HK-2 (cell line): ENCODE data around the gene FAM174C.
"Not testable (repeated sequence)": the region's sequence is repeated elsewhere in the genome, so short reads cannot be mapped to it uniquely, and the experiment has no call there.

Source experiments
- DNase-seq: peaks from one replicate; pipeline ENCODE4 v3.0.0-alpha.2; 2018; ENCODE audit not compliant: unreplicated experiment

The FAM174C gene

GRCh38 chr19:1300744-1301490, 25.6 kb downstream of the FAM174C start:
- DNase-seq: no peak

DNA sequence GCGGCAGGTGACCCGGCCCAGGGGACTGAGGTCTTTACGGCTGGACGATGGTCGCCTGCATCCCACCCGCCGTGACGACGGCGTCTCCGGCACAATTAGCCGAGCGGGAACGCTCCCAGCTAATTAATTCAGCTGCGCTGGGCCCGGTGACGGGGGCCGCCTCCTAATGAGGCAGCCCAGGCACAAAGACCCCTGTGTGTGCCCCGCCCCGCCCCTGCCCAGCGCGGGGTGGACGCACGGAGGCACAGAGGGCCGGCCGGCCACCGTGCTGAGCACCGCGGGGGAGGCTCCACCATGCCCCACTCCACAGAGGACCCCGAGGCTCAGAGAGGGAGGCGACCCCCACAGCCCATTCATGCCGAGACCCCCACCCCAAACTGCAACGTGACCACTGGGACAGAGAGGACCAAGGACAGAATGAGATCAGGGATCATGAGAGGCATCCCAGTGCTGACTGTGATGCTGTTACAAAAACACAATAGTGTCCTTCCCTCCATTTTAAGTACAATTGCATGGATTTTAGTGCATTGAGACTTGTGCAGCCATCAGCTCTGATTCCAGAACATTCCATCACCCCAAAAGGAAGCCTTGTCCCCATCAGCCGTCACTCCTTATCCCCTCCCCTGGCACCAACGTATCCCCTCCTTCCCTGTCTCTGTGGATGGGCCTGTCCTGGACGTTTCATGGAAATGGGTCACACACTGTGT, 27.4 kb downstream of the FAM174C start:
- DNase-seq: no peak

DNA sequence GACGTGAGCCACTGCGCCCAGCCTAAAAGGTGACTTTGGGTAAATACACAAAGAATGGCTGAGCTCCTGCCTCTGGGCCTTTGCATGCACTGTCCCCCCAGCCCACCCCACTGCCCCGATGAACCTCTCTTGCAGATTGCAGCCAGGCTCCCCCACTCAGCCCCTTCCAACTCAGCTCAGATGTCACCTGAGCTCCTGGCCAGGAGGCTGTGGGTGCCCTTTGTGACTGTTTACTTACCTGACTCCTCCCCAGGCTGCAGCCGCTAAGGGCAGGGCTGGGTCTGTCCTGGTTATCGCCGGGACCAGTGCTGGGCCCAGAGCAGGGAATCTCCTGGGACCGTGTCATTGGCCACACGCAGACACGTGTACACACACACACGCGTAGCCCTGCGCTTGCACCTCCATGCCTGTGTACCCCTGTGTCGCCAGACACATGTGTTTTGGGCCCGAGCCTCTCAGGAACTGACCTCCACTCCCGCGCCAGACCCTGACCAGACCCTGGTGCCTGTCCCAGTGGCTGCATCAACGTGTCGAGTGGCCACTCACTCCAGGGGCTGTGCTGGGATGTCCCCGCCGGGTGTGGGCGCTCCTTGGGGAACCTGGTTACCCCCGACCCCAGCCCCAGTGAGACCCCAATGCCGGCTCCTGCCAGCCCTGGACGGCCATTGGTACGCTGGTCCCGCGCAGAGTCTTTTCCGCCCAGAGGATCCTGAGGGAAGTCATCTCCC, 29.0 kb downstream of the FAM174C start:
- no peak for DNase-seq

DNA sequence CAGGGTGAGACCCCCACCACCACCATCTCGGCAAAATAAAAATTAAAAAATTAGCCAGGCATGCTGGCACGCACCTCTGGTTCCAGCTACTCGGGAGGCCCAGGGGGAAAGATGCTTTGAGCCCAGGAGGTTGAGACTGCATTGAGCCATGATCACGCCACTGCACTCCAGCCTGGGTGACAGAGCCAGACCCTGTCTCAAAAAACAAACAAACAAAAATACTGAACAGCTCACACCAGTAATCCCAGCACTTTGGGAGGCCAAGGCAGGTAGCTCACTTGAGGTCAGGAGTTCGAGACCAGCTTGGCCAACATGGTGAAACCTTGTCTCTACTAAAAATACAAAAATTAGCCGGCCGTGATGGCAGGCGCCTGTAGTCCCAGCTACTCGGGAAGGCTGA, 30.0 kb downstream of the FAM174C start:
- not testable (repeated sequence) for DNase-seq

DNA sequence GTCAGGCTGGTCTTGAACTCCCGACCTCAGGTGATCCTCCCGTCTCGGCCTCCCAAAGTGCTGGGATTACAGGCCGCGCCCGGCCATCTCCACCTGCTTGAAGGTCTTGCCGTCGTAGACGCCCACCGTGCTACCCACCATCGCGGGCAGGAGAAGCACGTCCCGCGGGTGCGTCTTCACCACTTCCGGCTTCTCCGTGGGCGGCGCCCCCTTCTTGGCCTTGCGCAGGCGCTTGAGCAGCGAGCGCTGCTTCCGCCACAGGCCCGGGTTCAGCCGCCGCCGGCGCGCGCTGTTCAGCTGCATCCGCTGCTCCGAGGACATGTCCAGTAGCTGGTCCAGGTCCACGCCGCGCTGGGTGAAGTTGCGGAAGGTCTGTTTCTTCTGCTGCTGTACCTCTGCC, 32.0 kb downstream of the FAM174C start:
- DNase-seq: no peak

DNA sequence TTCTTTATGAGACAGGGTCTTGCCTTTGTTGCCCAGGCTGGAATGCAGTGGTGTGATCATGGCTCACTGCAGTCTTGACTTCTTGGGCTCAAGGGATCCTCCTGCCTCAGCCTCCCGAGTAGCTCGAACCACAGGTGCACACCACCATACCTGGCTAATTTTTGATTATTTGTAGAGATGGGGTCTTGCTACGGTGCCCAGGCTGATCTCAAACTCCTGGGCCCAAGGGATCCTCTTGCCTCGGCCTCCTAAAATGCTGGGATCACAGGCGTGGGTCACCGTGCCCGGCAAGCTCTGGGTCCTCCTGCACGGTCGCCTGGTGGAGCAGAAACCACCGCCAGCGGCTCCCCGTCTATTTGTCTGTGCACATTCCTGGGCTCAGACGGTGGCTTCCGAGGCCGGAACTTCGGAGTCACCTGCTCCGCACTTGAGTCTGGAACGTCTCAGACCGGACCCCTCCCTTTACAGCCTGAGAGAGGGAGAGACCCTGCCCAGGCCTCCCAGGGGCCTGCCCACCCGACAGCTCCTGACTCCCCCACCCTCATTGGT, 32.5 kb downstream of the FAM174C start:
- DNase-seq: no peak

DNA sequence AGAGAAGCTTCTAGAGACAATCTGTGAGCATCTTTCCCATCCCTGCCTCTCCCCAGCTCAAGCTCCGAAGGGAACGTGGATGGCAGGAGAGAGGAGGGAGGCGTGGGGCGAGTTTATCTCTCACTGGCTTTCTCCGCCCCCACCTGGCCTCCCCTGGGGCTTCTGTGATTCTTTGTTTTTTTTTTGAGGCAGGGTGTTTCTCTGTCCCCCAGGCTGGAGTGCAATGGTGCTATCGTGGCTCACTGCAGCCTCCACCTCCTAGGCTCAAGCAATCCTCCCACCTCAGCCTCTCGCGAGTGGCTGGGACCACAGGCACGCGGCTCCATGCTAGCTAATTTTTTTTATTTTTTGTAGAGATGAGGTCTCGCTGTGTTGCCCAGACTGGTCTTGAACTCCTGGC, 33.4 kb downstream of the FAM174C start:
- no peak for DNase-seq

DNA sequence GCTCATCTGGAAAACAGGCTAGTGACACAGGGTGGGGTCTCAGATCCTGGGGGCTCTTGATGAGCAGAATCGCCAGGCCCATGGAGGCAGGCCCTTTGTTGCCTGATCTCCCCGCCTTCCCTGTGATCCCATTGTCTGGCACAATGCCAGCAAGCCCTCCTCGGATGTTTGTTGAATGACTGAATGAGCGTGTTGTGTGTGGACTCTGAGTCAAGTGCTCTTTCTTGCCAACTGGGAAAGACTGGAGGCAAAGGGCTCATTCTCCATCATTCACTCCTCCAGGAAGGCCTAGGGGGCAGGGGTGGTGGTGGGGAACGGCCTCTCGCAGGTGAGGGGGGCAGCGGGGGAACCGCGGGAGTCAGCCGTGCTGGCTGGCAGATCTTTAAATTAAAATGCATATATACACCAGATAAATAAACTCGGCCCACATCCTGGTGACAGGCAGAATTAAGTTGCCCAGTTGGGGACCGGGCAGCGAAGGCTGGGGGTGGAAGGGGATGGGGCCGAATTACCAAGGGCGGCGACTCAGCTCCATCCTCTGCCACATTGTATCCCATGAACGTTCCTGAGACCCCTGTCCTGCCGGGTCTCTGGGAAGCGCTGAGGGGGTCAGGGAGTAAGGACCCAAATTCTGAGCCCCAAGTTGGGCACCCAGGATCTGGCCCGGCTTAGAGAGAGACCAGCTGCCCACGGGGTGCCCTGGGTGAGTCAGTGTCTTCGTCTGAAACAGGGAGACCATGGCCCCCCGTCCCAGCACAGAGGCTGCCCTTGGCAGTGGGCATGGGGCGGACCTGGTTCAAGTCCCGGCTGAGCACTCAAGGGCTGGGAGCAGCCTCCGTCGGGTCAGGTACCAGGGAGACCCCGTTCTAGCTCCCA, 34.9 kb downstream of the FAM174C start:
- DNase-seq: no peak

DNA sequence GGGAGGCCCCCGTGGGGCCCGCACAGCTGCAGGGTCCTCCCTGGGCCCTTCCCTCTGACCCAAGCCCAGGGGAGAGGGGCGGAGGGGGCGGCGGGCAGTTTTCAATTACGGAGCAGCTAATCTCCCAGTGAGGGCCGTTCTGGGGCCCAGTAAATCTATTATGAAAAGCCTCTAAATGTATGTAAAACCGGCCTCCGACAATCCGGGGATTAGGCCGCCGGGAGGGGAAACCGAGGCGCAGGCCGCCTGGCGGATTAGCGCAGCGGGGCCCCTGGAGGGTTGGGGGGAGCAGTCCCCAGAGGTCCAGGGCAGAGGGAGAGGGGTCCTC, 35.5 kb downstream of the FAM174C start:
- DNase-seq: no peak

GRCh38 chr19:1311543-1312091, 36.3 kb downstream of the FAM174C start:
- no peak for DNase-seq

DNA sequence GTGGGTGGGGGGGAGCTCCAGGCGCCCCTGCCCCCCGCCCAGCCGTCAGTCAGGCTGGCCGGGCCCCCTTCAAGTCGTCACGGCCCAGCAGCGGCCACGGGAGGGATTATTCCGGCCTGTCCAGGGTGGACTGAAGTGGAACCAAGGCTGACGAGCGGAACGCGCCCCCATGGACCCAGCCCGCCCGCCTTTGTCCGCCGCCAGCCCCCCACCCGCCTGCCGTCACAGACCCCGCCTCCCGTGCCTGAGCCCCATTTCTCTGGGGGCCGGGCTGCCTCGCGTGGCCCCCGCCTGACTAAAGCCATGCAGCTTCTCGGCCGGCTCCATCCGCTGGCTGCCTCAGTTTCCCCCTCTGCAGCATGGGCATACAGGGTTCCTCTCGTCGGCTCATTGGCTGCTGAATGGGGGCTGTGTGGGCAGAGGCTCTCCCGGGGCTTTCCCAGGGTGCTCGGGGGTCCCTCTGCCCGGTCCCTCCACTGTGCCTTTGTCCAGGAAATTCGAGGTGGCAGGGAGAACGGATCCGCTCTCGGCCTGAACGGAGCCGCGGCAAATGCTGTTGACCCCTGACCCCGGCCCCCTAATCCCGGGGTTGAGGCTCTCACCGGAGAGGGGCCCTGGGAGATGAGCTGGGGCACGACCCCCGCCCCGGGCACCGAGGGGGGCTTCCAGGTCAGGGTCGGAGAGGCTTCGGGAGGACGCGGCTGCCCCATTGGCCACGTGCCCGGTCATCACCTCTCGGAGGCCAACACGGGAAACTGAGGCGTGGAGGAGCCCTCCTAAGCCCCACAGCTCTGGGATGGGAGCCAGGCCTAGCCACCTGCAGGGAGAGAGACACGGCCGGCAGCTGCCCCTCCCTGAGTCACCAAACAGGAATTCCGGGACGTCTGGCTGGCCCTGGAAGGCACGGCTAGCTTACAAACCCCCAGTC, 37.7 kb downstream of the FAM174C start:
- peak; percentile 73 for DNase-seq

DNA sequence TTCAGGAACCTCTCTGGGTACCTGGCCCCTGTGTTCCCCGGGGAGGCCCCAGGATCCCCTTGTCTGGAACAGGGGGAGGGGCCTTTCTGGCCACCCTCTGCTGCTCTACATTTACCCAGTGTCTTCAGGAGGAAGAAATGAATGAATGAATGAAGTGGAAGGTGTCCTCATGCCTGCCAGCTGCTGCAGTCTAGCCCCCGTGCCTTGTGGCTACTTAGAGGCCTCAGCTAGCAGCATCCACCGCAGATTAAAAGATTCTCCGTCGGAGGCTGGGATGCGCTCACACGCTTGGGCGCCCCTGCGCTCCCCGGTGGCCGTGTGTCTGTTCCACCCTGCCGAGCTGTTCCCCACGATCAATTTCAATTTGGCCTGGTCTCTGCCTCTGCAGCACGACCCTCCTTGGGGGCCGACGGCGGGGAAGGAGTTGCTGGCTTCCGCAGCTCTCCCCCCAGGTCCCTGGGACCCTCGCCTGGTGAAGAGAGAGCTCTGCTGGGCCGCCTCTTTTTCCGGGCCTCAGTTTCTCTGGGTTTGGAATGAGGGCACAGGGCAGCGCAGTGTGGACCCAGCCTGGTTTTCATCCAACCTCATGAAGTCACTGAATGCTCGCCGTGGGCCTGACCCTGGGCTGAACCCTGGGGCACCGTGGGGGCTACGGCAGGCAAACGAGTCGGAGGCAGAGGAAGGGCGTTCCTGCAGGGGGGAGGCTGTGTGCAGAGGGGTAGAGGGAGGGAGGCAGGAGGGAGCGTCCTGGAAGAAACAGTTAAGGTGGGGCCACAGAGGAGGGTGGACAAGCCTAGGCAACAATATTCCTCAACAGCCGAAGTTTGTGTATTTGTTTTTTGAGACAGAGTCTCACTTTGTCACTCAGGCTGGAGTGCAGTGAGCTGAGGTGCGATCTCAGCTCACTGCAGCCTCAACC, 38.6 kb downstream of the FAM174C start:
- no peak for DNase-seq

GRCh38 chr19:1315470-1316166, 40.3 kb downstream of the FAM174C start:
- peak; percentile 42 for DNase-seq

GRCh38 chr19:1316466-1316865, 41.1 kb downstream of the FAM174C start:
- no peak for DNase-seq

DNA sequence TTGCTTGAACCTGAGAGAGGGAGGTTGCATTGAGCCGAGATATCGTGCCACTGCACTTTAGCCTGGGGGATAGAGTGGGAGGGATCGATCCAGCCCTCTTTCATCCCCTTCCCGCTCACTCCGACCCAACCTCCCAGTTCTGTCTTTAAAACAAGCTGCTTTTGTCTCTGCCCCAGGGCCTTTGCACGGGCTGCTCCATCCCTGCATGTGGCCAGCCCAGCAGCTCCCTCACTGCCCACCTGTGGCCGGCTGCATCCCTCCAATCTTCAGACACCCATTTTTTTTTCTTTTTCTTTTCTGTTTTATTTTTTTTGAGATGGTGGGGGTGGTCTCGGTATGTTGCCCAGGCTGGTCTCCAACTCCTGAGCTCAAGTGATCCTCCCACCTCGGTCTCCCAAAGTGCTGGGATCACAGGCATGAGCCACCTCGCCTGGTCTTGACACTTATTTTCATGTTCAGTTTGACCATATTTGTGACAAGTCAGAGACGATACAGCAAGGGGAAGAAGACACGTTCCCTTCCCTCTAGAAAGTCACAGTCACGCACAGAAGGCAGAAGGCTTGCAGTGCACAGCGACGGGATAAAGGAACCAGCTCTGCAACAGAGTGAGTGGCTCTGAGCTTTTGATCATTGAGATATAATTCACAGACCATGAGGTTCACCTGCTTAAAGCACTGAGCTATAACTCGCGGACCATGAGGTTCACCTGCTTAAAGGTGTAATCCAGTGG, 42.1 kb downstream of the FAM174C start:
- no peak for DNase-seq

- DNase-seq: no peak
Observed at GRCh38 chr19:1318678-1319471, 43.5 kb downstream of the FAM174C start.

GRCh38 chr19:1320282-1320650, 44.9 kb downstream of the FAM174C start:
- DNase-seq: not testable (repeated sequence)
